DMS79 (cell line): ENCODE measurements around the gene PXDC1.
"Not testable (repeated sequence)": the region's sequence is repeated elsewhere in the genome, so short reads cannot be mapped to it uniquely, and the experiment has no call there.

Source experiments
- DNase-seq: peaks from one replicate; lab custom pipeline; 2025; lab: John Stamatoyannopoulos, UW

PXDC1 gene

GRCh38 chr6:3782876-3783832, 31.6 kb upstream of the PXDC1 start:
- no peak for DNase-seq

GRCh38 chr6:3781504-3781903, 30.0 kb upstream of the PXDC1 start:
- no peak for DNase-seq

- no peak for DNase-seq
Measured at GRCh38 chr6:3779574-3779849, 28.0 kb upstream of the PXDC1 start.

GRCh38 chr6:3778701-3779573, 27.4 kb upstream of the PXDC1 start:
- DNase-seq, result no peak

DNA sequence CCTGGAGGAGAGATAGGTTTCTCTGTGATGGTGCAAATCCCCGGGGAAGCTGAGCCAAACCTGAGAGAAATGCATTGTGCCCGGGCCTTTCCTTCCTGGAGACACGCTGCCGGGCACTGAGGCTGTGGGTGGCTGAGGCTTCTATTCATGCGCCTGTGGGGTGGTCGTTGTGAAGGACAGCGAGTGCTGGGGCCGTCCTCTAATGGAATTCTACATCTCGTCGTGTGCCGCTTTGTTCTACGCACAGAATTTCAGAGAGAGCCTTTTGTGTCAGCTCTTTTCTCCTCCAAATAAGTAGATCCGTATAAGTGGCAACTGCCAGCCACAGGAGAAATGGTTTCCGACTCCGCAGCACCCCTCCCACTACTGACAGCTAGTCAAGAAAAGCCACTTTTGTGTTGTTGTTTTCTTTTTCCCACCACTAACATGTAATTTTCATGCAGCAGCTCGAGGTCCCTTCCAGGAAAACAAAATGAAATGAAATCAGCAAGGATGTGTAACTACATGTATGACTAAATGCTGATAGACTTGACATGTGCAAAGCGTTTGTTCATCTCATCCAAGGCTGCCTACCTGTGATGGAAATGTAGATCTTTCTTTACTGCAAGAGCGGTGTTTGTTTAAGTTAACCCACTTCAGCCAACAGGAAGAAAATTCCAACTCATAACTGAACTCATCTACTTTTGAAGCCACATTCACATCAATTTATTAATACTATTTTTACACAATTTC, 26.4 kb upstream of the PXDC1 start:
- DNase-seq, result no peak

- DNase-seq, result no peak
Measured at GRCh38 chr6:3776881-3777507, 25.5 kb upstream of the PXDC1 start.

DNA sequence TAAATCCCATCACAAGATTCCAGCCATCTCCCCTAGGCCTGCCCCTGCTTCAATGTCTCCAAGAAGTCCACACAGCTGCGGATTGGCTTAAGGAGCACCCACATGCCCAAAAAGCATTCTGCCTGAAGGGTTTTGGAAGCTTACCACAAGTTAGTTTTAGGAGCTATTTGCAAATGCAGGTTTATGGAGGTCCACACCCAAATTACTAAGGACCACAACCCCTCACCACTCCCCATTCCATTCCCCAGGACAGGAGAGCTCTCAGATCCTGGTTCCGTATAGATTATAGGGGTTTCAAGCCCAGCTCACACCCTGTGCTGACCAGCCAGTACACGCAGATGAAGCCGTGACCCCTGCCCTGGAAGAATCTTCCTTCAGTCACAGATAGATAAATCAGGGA, 24.3 kb upstream of the PXDC1 start:
- no peak for DNase-seq

DNA sequence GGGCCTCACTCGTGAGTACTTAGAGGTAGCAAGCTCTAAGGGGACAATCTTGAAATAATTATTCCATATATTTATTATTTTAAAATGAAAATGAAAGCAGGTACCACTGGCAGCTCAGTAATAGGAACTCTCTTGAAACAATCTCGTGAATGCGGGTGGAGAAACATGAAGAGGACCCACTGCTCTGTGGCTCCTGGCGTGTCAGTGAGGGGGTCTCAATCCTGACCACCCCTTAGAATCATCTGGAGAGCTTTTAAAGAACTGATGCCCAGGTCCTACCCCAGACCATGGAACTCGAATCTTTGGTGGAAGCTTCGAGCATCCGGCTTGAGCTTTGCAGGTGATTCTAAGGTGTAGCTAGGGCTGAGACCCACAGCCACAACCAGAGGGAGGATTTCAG, 23.9 kb upstream of the PXDC1 start:
- DNase-seq, result no peak

GRCh38 chr6:3773678-3774298, 22.3 kb upstream of the PXDC1 start:
- peak; percentile 28 for DNase-seq

GRCh38 chr6:3772127-3772999, 20.9 kb upstream of the PXDC1 start:
- not testable (repeated sequence) for DNase-seq

GRCh38 chr6:3771407-3772011, 20.0 kb upstream of the PXDC1 start:
- DNase-seq, result no peak

DNA sequence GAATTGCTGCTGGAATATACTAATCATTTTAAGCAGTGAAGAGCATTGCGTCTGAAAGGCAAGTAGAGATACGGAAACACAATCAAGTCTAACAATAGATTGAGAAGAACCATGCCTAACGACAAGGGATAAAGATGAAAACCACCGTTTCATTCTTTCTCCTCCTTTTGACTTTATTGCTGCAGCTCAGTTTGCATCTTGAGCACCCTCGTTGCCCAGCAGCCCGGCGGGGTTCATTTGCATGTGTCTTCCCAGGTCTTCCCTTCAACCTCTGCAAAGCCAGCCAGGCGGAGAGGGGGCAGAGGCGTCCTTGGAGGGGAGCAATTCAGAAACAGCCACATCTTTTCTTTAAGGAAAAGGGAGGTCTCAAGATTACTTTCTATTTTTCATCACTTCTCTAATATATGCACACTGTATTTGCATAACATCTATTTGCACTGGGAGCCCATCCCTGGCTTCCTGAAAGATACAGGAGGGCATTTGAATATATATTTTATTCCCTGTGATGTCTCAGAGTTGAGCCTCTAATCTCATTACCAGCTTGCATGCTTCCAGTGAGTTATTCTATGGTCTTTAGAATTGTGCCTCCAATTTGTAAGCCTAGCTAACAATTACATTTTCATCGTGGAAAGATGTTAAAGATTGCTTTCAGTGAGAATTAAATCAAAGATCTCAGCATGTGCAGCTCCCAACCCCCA, 18.7 kb upstream of the PXDC1 start:
- no peak for DNase-seq

- DNase-seq, result no peak
Measured at GRCh38 chr6:3769610-3770009, 18.1 kb upstream of the PXDC1 start.

DNA sequence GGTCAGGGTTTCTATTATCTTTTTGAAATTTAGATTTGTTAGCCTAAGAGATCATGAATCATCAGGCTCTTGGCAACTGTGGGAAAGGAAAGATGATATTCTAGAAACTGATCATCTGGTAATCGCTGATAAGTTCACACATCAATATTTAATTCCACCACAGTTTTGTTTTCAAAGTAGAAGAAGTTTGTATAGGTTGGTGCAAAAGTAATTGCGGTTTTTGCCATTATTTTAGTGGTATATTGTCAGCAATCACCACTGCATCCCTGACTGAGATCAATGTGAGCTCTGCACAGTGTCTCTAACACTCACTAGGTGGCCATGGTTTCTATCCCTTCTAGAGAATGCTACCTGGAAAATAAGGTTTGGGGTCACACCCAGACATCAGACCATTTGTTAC, 17.0 kb upstream of the PXDC1 start:
- no peak for DNase-seq

- not testable (repeated sequence) for DNase-seq
Measured at GRCh38 chr6:3767483-3767882, 16.0 kb upstream of the PXDC1 start.

- no peak for DNase-seq
Measured at GRCh38 chr6:3766214-3766613, 14.7 kb upstream of the PXDC1 start.

GRCh38 chr6:3765415-3765814, 13.9 kb upstream of the PXDC1 start:
- DNase-seq, result no peak

DNA sequence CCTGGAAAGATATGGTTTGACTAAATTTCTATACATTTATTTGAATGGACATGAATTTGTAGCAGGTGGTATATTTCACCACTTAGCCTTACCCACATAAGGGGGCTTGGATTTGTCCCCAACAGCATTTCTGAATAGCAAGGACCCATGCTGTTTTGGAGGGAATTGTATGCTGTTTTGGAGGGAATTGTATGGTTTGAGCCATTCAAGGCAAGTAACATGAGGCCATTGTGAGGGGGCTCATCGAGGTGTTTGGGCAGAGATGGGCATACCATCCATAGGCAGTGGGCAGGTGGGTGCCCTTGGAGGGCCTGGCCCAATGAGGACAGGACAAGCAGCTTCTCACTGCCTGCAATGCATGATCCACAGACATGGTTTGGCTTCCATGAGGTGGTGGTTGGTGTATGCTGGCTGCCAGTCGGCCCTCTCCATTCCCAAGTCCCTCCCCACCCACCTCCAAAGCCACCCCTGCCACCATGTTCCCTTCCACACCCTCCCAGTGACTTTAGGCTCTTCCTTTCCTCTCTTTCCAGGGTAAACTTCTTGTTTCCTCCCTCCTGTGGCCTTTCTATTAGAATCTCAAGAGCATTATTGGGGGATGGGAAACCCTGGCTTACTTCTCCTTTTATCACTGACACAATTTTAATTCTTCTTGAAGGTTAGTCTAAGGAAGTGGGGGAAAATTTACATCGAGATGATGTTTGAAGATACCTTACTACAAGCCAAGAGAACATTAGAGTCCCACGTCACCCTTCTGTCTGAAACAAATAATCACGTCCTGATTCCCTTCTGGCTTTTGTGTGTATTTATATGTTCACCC, 13.2 kb upstream of the PXDC1 start:
- no peak for DNase-seq

GRCh38 chr6:3762852-3763251, 11.3 kb upstream of the PXDC1 start:
- no peak for DNase-seq
